Measurements from ENCODE around the gene FCER2. TPM values are rescaled to one million over a fixed set of nuclear protein-coding genes. Genes with fewer than 3 reads are reported as not detected.
A peak's percentile ranks its signal among the peaks of the same experiment; 100 is the strongest.
"Not testable (repeated sequence)": the region's sequence is repeated elsewhere in the genome, so short reads cannot be mapped to it uniquely, and the experiment has no call there.

Gene FCER2
- total RNA-seq, 4 donors from 2014 or later = not detected

GRCh38 chr19:7746903-7747884 lies 45.3 kb upstream of the FCER2 start, which contains the start of gene CD209:
Gene CD209, minus strand, starts transcription at chr19:7747534. Its CDS starts 23 bp downstream, at chr19:7747511.
- 50 to 56% methylated on average over 6 to 7 of the region's 7 CpGs for WGBS, 2 donors
- H3K27me3 ChIP-seq = peaks cover 0 to 75% (median 0%) of the 10 kb centered on the region in 4 donors

GRCh38 chr19:7746306-7746705 lies 44.4 kb upstream of the FCER2 start:
- H3K27me3 ChIP-seq = peaks cover 0 to 74% (median 0%) of the 10 kb centered on the region in 4 donors
- DNase-seq; intact Hi-C loops (cut with DNase I); H3K36me3 ChIP-seq; H3K4me1 ChIP-seq; H3K9me3 ChIP-seq: not testable (repeated sequence)
- 100% methylated on average over 1 of the region's 4 CpGs; no CpG with 5 or more reads in 1 of the 2 donors for WGBS, 2 donors
- H3K27ac ChIP-seq = peak overlapping the region in 1 of 4 donors; percentile 17
- H3K4me3 ChIP-seq = peak overlapping the region in 1 of 4 donors; percentile 18

More at GRCh38 chr19:7746903-7747884, 45.3 kb upstream of the FCER2 start, which contains the start of gene CD209:
- Histone ChIP-seq H3K9me3 (no peaks in the 10 kb centered on the region), H3K4me3 (peak within 1 kb of the TSS in 1 of 4 donors; percentile 18), H3K4me1 (no peaks in the 10 kb centered on the region), H3K27ac (peak within 1 kb of the TSS in 1 of 4 donors; percentile 17), H3K36me3 (no peaks in the 10 kb centered on the region)
- intact Hi-C loops (cut with DNase I) = no loop called here
- TF ChIP-seq CTCF (IDR thresholded peaks at IDR 0.05) (no peak), POLR2A (IDR thresholded peaks at IDR 0.05) (no peak)
- no peak for DNase-seq

- no peak for DNase-seq
- Histone ChIP-seq H3K27me3 (peaks cover 0 to 75% (median 0%) of the 10 kb centered on the region in 4 donors), H3K4me1 (no peaks in the 10 kb centered on the region), H3K9me3 (no peaks in the 10 kb centered on the region), H3K27ac (no peak overlapping the region), H3K36me3 (no peaks in the 10 kb centered on the region), H3K4me3 (no peak overlapping the region)
- 60 to 74% methylated on average over 6 to 7 of the region's 12 CpGs for WGBS, 2 donors
- intact Hi-C loops (cut with DNase I) = no loop called here
- no peak for TF ChIP-seq POLR2A (IDR thresholded peaks at IDR 0.05)
- no peak for TF ChIP-seq CTCF (IDR thresholded peaks at IDR 0.05)
Observed at GRCh38 chr19:7744871-7745650, 43.1 kb upstream of the FCER2 start.

- Histone ChIP-seq H3K36me3 (no peaks in the 10 kb centered on the region), H3K9me3 (no peaks in the 10 kb centered on the region), H3K27ac (no peak overlapping the region), H3K27me3 (peaks cover 0 to 74% (median 0%) of the 10 kb centered on the region in 4 donors), H3K4me3 (no peak overlapping the region), H3K4me1 (no peaks in the 10 kb centered on the region)
- 40 to 46% methylated on average over 5 of the region's 5 CpGs for WGBS, 2 donors
- DNase-seq = no peak
- TF ChIP-seq POLR2A (IDR thresholded peaks at IDR 0.05) (no peak), CTCF (IDR thresholded peaks at IDR 0.05) (no peak)
- intact Hi-C loops (cut with DNase I) = no loop called here
Observed at GRCh38 chr19:7744199-7744786, 42.4 kb upstream of the FCER2 start.

- H3K27ac ChIP-seq = no peak overlapping the region
- 55 to 59% methylated on average over 2 of the region's 2 CpGs for WGBS, 2 donors
Observed at GRCh38 chr19:7743425-7743841, 41.5 kb upstream of the FCER2 start.

More at GRCh38 chr19:7743425-7743841, 41.5 kb upstream of the FCER2 start:
- H3K36me3 ChIP-seq = no peaks in the 10 kb centered on the region
- no peaks in the 10 kb centered on the region for H3K9me3 ChIP-seq
- no peak overlapping the region for H3K4me3 ChIP-seq
- intact Hi-C loops (cut with DNase I) = no loop called here
- DNase-seq = no peak
- no peak for TF ChIP-seq POLR2A (IDR thresholded peaks at IDR 0.05)
- no peak for TF ChIP-seq CTCF (IDR thresholded peaks at IDR 0.05)
- H3K4me1 ChIP-seq = no peaks in the 10 kb centered on the region
- peaks cover 0 to 73% (median 0%) of the 10 kb centered on the region in 4 donors for H3K27me3 ChIP-seq

All from esophagus squamous epithelium (tissue), 5 donors.